Activated B cell treated with CpG ODN at 0.5 μM for 24 hours (primary cell): Measurements from ENCODE around the gene CD40. TPM values are rescaled to one million over a fixed set of nuclear protein-coding genes. Genes with fewer than 3 reads are reported as not detected.

Experiments
- ATAC-seq: fragments of 200-7000 bp; cut with Tn5 transposase; one replicate; pipeline ENCODE4 v1.10.0; 2021; ENCODE audit warnings: low read depth, mild to moderate bottlenecking, moderate library complexity
- CTCF ChIA-PET: fragments of 350-600 bp; sonication (Branson Sonifier 250); formaldehyde crosslinking; loops from one replicate; lab custom pipeline; 2021; ENCODE audit warnings: antibody characterized with exemption; lab: Charles Lee
- POLR2A ChIA-PET: fragments of 350-600 bp; sonication (Branson Sonifier 250); formaldehyde crosslinking; loops from one replicate; lab custom pipeline; 2021; ENCODE audit warnings: antibody characterized with exemption; lab: Charles Lee
- DNase-seq: peaks from one replicate; pipeline ENCODE4 v3.0.0; 2022
- H3K27ac Mint-ChIP-seq: one replicate; pipeline ENCODE4 v1.8.0; 2020; ENCODE audit warnings: mixed read lengths
- H3K27me3 Mint-ChIP-seq: one replicate; pipeline ENCODE4 v1.8.0; 2021; ENCODE audit warnings: mixed read lengths
- H3K36me3 Mint-ChIP-seq: one replicate; pipeline ENCODE4 v1.8.0; 2021; ENCODE audit warnings: low read depth, mixed read lengths
- H3K4me1 Mint-ChIP-seq: one replicate; pipeline ENCODE4 v1.8.0; 2021; ENCODE audit warnings: mixed read lengths
- H3K4me3 Mint-ChIP-seq: one replicate; pipeline ENCODE4 v1.8.0; 2020; ENCODE audit warnings: mild to moderate bottlenecking, mixed read lengths
- H3K9me3 Mint-ChIP-seq: one replicate; pipeline ENCODE4 v1.8.0; 2020; ENCODE audit warnings: mixed read lengths
- CTCF ChIP-seq: fragments of 200-600 bp; IDR thresholded peaks from one replicate; pipeline ENCODE4 v1.8.0; 2022; ENCODE audit warnings: antibody characterized with exemption, mild to moderate bottlenecking
- intact Hi-C: fragments of 100-400 bp; cut with micrococcal nuclease; formaldehyde crosslinking; loops from one replicate; pipeline ENCODE4 v1.15.1; 2024
- total RNA-seq: library from RNA; stranded (reverse); gene quantifications from 2 replicates; pipeline ENCODE4 v1.2.3, GENCODE V29; 2022

CD40 gene
- total RNA-seq, 1 donor from 2014 or later, result 464 TPM

GRCh38 chr20:46074006-46074405 lies 44.1 kb upstream of the CD40 start:
- DNase-seq (no peak), ATAC-seq (no peak)
- H3K27ac Mint-ChIP-seq, result no peak overlapping the region
- no peak overlapping the region for H3K4me3 Mint-ChIP-seq
- H3K36me3 Mint-ChIP-seq, result peaks cover 45% of the 10 kb centered on the region
- no peaks in the 10 kb centered on the region for H3K9me3 Mint-ChIP-seq
- no peak for TF ChIP-seq CTCF
- CTCF ChIA-PET, result no interaction called here
- no peaks in the 10 kb centered on the region for H3K27me3 Mint-ChIP-seq
- peaks cover 2% of the 10 kb centered on the region for H3K4me1 Mint-ChIP-seq
- intact Hi-C loops, result no loop called here
- POLR2A ChIA-PET, result no interaction called here

DNA sequence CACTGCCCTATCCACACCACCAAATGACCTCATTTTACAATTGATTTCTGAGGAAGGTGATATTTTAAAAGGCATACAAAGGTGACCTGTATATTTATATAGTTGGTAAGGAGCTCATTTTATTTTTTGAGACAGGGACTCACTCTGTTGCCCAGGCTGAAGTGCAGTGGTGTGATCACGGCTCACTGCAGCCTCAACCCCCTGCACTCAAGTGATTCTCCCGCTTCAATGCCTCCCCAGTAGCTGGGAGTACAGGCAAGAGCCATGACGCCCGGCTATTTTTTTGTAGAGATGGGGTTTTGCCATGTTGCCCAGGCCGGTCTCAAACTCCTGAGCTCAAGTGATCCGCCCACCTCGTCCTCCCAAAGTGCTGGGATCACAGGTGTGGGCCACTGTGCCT lies 41.3 kb upstream of the CD40 start:
- POLR2A ChIA-PET, result no interaction called here
- CTCF ChIA-PET, result interaction anchor here (0.7 kb wide), 1 partner anchor 8 kb away, joined by 3 read pairs; no protein-coding TSS in a partner anchor
- H3K4me1 Mint-ChIP-seq, result peaks cover 10% of the 10 kb centered on the region

GRCh38 chr20:46077642-46078305 lies 40.3 kb upstream of the CD40 start:
- Mint-ChIP-seq H3K9me3 (no peaks in the 10 kb centered on the region), H3K27ac (no peak overlapping the region), H3K4me3 (no peak overlapping the region), H3K4me1 (peaks cover 19% of the 10 kb centered on the region), H3K36me3 (peaks cover 55% of the 10 kb centered on the region), H3K27me3 (no peaks in the 10 kb centered on the region)
- intact Hi-C loops, result no loop called here
- DNase-seq (no peak), ATAC-seq (no peak)
- POLR2A ChIA-PET, result interaction anchor here (0.6 kb wide), 1 partner anchor 286 kb away, joined by 6 read pairs; no protein-coding TSS in a partner anchor
- TF ChIP-seq CTCF, result no peak
- CTCF ChIA-PET, result interaction anchor here (1.0 kb wide), 1 partner anchor 91 kb away, joined by 3 read pairs; no protein-coding TSS in a partner anchor

More for the DNA sequence above, 41.3 kb upstream of the CD40 start:
- no peak for TF ChIP-seq CTCF
- no peaks in the 10 kb centered on the region for H3K9me3 Mint-ChIP-seq
- no peak overlapping the region for H3K27ac Mint-ChIP-seq
- no peaks in the 10 kb centered on the region for H3K27me3 Mint-ChIP-seq
- ATAC-seq (no peak), DNase-seq (no peak)
- peaks cover 55% of the 10 kb centered on the region for H3K36me3 Mint-ChIP-seq
- no peak overlapping the region for H3K4me3 Mint-ChIP-seq
- intact Hi-C loops, result no loop called here

DNA sequence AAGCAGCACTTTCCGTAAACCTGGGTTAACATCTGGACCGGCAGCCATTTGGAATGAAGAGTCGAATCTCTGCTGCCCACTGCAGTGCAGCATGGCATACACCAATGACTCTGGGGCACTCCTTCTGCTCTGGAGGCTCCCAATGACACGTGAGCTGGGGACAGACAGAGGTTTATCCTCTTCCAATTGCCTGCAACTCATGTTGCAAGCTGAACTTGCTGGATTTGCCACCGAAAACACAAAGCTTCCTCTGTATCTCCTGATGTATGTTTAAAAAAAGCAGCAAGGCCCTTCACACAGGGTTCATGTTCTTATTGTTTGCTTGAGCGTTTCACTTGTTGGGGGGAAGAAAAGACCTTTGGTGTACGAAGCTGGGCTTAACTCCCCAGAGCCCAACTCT lies 39.2 kb upstream of the CD40 start:
- ChIA-PET CTCF (no interaction called here), POLR2A (no interaction called here)
- H3K36me3 Mint-ChIP-seq, result peaks cover 49% of the 10 kb centered on the region
- H3K27me3 Mint-ChIP-seq, result no peaks in the 10 kb centered on the region
- DNase-seq (no peak), ATAC-seq (no peak)
- no peak overlapping the region for H3K27ac Mint-ChIP-seq
- intact Hi-C loops, result no loop called here
- H3K9me3 Mint-ChIP-seq, result no peaks in the 10 kb centered on the region
- TF ChIP-seq CTCF, result no peak
- H3K4me1 Mint-ChIP-seq, result peaks cover 28% of the 10 kb centered on the region
- no peak overlapping the region for H3K4me3 Mint-ChIP-seq

GRCh38 chr20:46081074-46081473 lies 37.0 kb upstream of the CD40 start:
- H3K4me3 Mint-ChIP-seq, result no peak overlapping the region
- DNase-seq, result no peak
- no peak for TF ChIP-seq CTCF
- peaks cover 45% of the 10 kb centered on the region for H3K4me1 Mint-ChIP-seq
- H3K36me3 Mint-ChIP-seq, result peaks cover 37% of the 10 kb centered on the region
- CTCF ChIA-PET, result no interaction called here
- H3K27ac Mint-ChIP-seq, result no peak overlapping the region
- no peak for ATAC-seq
- intact Hi-C loops, result no loop called here
- POLR2A ChIA-PET, result no interaction called here
- no peaks in the 10 kb centered on the region for H3K9me3 Mint-ChIP-seq
- no peaks in the 10 kb centered on the region for H3K27me3 Mint-ChIP-seq
